SU-DHL-6 (cell line): ENCODE data around the gene PHTF1.

Source experiments
- EZH2phosphoT487 ChIP-seq: fragments of 200-600 bp; sonication (generic), shearing (Covaris generic); conservative IDR thresholded peaks from 2 replicates; pipeline ENCODE4 v1.6.1; 2018; ENCODE audit warnings: mild to moderate bottlenecking, antibody characterized with exemption, low read length, moderate library complexity, mixed read lengths
- TF ChIP-seq, protein P1 (sequence below): fragments of 200-600 bp; sonication (generic); IDR thresholded peaks from one replicate; pipeline ENCODE4 v1.5.1; 2017; ENCODE audit warnings: antibody characterized with exemption, mild to moderate bottlenecking, low read length, moderate library complexity; ENCODE audit not compliant: insufficient read depth, poor library complexity, severe bottlenecking

DNA sequence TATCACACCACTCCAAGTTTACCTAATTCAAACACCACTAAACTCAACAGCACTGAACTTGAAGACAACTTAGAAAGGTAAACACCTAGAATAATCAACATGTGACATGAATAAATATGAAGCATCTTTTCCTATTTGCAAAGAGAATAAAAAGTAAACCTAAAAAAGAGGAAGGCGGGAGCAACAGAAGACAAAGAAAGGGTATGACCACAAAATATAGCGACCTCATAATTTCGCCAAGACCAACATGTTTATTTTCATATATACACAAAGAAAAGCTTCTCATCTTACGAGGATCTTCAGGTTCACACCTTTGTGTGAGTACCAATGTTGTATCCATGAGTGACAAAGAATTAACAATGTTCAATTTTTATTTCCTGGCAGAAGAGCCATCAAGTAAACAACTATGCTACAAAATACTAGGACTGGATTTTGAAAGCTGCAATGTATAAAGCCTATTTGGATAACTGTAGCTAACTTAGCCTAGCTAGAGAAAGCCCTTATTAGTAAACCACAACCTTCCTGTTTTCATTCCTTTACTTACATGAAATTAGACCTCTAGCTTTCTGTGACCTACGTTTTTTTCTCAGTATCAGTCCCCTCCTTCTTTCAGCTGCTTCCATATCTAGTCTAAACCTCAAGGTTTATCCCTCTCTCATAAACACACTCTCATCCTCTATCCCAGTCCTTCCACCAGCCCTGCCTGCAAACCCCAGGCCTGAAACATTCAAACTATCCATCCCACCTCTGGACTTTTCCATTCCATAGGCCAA lies 21.3 kb upstream of the PHTF1 start:
- no peak for TF ChIP-seq EZH2phosphoT487
- TF ChIP-seq, protein P1, sequence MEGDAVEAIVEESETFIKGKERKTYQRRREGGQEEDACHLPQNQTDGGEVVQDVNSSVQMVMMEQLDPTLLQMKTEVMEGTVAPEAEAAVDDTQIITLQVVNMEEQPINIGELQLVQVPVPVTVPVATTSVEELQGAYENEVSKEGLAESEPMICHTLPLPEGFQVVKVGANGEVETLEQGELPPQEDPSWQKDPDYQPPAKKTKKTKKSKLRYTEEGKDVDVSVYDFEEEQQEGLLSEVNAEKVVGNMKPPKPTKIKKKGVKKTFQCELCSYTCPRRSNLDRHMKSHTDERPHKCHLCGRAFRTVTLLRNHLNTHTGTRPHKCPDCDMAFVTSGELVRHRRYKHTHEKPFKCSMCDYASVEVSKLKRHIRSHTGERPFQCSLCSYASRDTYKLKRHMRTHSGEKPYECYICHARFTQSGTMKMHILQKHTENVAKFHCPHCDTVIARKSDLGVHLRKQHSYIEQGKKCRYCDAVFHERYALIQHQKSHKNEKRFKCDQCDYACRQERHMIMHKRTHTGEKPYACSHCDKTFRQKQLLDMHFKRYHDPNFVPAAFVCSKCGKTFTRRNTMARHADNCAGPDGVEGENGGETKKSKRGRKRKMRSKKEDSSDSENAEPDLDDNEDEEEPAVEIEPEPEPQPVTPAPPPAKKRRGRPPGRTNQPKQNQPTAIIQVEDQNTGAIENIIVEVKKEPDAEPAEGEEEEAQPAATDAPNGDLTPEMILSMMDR, result no peak
